Mucosa of gallbladder (tissue), 1 donor: ENCODE data around the gene TOGARAM2. TPM values are rescaled to one million over a fixed set of nuclear protein-coding genes. Genes with fewer than 3 reads are reported as not detected.

Experiments used
- DNase-seq: peaks from one replicate; pipeline ENCODE4 v3.0.0-alpha.2; 2020; ENCODE audit warnings: low spot score
- total RNA-seq: library from RNA; stranded (reverse); gene quantifications from one replicate; pipeline ENCODE4 v1.2.1, GENCODE V29; 2021
- donor health status: DM: no; HTN: no; CAD: no.

Gene TOGARAM2
- total RNA-seq, 1 donor from 2014 or later = 3.5 TPM

GRCh38 chr2:29053670-29054400 lies 72.7 kb downstream of the TOGARAM2 start:
- DNase-seq = no peak

GRCh38 chr2:29054430-29054829 lies 73.3 kb downstream of the TOGARAM2 start:
- DNase-seq = no peak

GRCh38 chr2:29055601-29056000 lies 74.5 kb downstream of the TOGARAM2 start:
- no peak for DNase-seq

- no peak for DNase-seq
Measured at GRCh38 chr2:29056452-29056851, 75.4 kb downstream of the TOGARAM2 start.

GRCh38 chr2:29057006-29057405 lies 75.9 kb downstream of the TOGARAM2 start:
- DNase-seq = no peak

GRCh38 chr2:29059624-29060023 lies 78.5 kb downstream of the TOGARAM2 start:
- no peak for DNase-seq

- DNase-seq = no peak
Measured at GRCh38 chr2:29060441-29060840, 79.3 kb downstream of the TOGARAM2 start.

- DNase-seq = no peak
Measured at GRCh38 chr2:29061176-29061575, 80.1 kb downstream of the TOGARAM2 start.

- DNase-seq = no peak
Measured at GRCh38 chr2:29061616-29062015, 80.5 kb downstream of the TOGARAM2 start.

- no peak for DNase-seq
Measured at GRCh38 chr2:29062371-29062770, 81.3 kb downstream of the TOGARAM2 start.

- peak; percentile 37 for DNase-seq
Measured at GRCh38 chr2:29063056-29063455, 82.0 kb downstream of the TOGARAM2 start.

GRCh38 chr2:29063646-29064345 lies 82.7 kb downstream of the TOGARAM2 start:
- no peak for DNase-seq

- DNase-seq = no peak
Measured at GRCh38 chr2:29064346-29064715, 83.2 kb downstream of the TOGARAM2 start.

GRCh38 chr2:29064746-29065067 lies 83.6 kb downstream of the TOGARAM2 start:
- DNase-seq = no peak

- no peak for DNase-seq
Measured at GRCh38 chr2:29065068-29065811, 84.1 kb downstream of the TOGARAM2 start.

- DNase-seq = no peak
Measured at GRCh38 chr2:29066271-29066860, 85.3 kb downstream of the TOGARAM2 start.

GRCh38 chr2:29066997-29067605 lies 86.0 kb downstream of the TOGARAM2 start:
- no peak for DNase-seq

GRCh38 chr2:29068513-29068912 lies 87.4 kb downstream of the TOGARAM2 start:
- no peak for DNase-seq

GRCh38 chr2:29070526-29070925 lies 89.4 kb downstream of the TOGARAM2 start:
- no peak for DNase-seq

GRCh38 chr2:29071032-29071975 lies 90.2 kb downstream of the TOGARAM2 start:
- no peak for DNase-seq

GRCh38 chr2:29072251-29072650 lies 91.2 kb downstream of the TOGARAM2 start:
- DNase-seq = no peak
